Measurements from ENCODE around the gene CDKAL1.

GRCh38 chr6:20564269-20564668 lies 30.0 kb downstream of the CDKAL1 start:
- TF ChIP-seq CTCF (IDR thresholded peaks at IDR 0.05; ENCODE audit: poor library complexity), result peak; percentile 71
- no peak for TF ChIP-seq EZH2 (IDR thresholded peaks at IDR 0.05; ENCODE audit: borderline replicate concordance)

Data from hepatocyte (in vitro differentiated cells).